SK-N-SH treated with all-trans-retinoic acid at 6 μM for 48 hours (cell line): ENCODE data around the gene PHKG2.

ENCODE experiments used
- CREB5 ChIP-seq: fragments of 250-450 bp; sonication (Bioruptor Pico); IDR thresholded peaks from 2 replicates; pipeline ENCODE4 v1.5.1; 2020; ENCODE audit warnings: low read depth, mild to moderate bottlenecking, moderate library complexity
- ESRRG ChIP-seq: fragments of 250-450 bp; sonication (Bioruptor Pico); IDR thresholded peaks from 2 replicates; pipeline ENCODE4 v1.6.1; 2021; ENCODE audit warnings: mild to moderate bottlenecking
- ISL1 ChIP-seq: fragments of 250-450 bp; sonication (Bioruptor Pico); IDR thresholded peaks from 2 replicates; pipeline ENCODE4 v2.1.2; 2022; ENCODE audit warnings: mild to moderate bottlenecking, moderate library complexity
- PPARA ChIP-seq: fragments of 250-450 bp; sonication (Bioruptor Pico); IDR thresholded peaks from 2 replicates; pipeline ENCODE4 v1.5.0; 2020; ENCODE audit warnings: mild to moderate bottlenecking, borderline replicate concordance
- RARB ChIP-seq: fragments of 250-450 bp; sonication (Bioruptor Pico); IDR thresholded peaks from 2 replicates; pipeline ENCODE4 v1.8.0; 2021; ENCODE audit warnings: mild to moderate bottlenecking, moderate library complexity
- ZC3H10 ChIP-seq: fragments of 250-450 bp; sonication (Bioruptor Pico); IDR thresholded peaks from 2 replicates; pipeline ENCODE4 v1.5.1; 2021; ENCODE audit warnings: mild to moderate bottlenecking, moderate library complexity
- ZFP3 ChIP-seq: fragments of 250-450 bp; sonication (Bioruptor Pico); IDR thresholded peaks from 2 replicates; pipeline ENCODE4 v1.5.0; 2020; ENCODE audit warnings: mild to moderate bottlenecking, moderate library complexity
- ZNF8 ChIP-seq: fragments of 450-650 bp; formaldehyde crosslinking; IDR thresholded peaks from 2 replicates; pipeline ENCODE4 v1.5.0; 2020; ENCODE audit warnings: mild to moderate bottlenecking, moderate library complexity
- TF ChIP-seq, protein P1 (sequence below): fragments of 250-450 bp; sonication (Bioruptor Pico); IDR thresholded peaks from 2 replicates; pipeline ENCODE4 v1.8.0; 2020; ENCODE audit warnings: mild to moderate bottlenecking, moderate library complexity, borderline replicate concordance

DNA sequence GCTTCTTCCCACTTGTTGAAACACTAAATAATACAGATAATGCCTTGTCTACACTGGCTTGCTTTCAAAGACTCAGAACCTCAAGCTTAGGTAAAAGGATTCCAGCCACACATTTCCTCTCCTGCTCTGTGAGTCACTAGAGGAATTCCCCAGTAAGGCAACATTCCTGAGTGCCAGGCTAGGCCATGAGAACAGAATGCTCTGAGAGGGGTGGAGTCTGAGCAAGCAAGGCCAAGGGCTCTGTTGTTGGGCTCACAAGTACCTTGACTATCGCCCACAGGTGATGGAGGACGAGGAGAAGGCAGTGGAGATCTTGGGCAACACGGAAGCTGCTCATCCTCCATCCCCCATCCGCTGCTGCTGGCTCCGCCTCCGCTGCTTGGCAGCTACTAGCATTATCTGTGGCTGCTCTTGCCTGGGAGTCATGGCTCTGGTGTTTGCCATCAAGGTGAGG lies 6.7 kb upstream of the PHKG2 start:
- TF ChIP-seq ZFP3 (CRISPR knock-in tag) = no peak
- TF ChIP-seq CREB5 (CRISPR knock-in tag) = no peak
- no peak for TF ChIP-seq PPARA (CRISPR knock-in tag)
- TF ChIP-seq, protein P1, sequence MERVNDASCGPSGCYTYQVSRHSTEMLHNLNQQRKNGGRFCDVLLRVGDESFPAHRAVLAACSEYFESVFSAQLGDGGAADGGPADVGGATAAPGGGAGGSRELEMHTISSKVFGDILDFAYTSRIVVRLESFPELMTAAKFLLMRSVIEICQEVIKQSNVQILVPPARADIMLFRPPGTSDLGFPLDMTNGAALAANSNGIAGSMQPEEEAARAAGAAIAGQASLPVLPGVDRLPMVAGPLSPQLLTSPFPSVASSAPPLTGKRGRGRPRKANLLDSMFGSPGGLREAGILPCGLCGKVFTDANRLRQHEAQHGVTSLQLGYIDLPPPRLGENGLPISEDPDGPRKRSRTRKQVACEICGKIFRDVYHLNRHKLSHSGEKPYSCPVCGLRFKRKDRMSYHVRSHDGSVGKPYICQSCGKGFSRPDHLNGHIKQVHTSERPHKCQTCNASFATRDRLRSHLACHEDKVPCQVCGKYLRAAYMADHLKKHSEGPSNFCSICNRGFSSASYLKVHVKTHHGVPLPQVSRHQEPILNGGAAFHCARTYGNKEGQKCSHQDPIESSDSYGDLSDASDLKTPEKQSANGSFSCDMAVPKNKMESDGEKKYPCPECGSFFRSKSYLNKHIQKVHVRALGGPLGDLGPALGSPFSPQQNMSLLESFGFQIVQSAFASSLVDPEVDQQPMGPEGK (CRISPR knock-in tag) = no peak
- TF ChIP-seq ZC3H10 (CRISPR knock-in tag) = no peak
- no peak for TF ChIP-seq RARB (CRISPR knock-in tag)
- no peak; the same call in none of the 2 replicates for TF ChIP-seq ISL1
- TF ChIP-seq ZNF8 (CRISPR knock-in tag) = no peak
- TF ChIP-seq ESRRG = no peak
